HUDEP-2 (cell line): ENCODE measurements around the gene ZC3H4.
"Not testable (repeated sequence)": the region's sequence is repeated elsewhere in the genome, so short reads cannot be mapped to it uniquely, and the experiment has no call there.

Experiments used
- DNase-seq, 76 experiments: peaks; one replicate each; lab custom pipeline; 2025; ENCODE audit not compliant: unreplicated experiment in 76 of 76; lab: John Stamatoyannopoulos, UW

ZC3H4 gene

DNA sequence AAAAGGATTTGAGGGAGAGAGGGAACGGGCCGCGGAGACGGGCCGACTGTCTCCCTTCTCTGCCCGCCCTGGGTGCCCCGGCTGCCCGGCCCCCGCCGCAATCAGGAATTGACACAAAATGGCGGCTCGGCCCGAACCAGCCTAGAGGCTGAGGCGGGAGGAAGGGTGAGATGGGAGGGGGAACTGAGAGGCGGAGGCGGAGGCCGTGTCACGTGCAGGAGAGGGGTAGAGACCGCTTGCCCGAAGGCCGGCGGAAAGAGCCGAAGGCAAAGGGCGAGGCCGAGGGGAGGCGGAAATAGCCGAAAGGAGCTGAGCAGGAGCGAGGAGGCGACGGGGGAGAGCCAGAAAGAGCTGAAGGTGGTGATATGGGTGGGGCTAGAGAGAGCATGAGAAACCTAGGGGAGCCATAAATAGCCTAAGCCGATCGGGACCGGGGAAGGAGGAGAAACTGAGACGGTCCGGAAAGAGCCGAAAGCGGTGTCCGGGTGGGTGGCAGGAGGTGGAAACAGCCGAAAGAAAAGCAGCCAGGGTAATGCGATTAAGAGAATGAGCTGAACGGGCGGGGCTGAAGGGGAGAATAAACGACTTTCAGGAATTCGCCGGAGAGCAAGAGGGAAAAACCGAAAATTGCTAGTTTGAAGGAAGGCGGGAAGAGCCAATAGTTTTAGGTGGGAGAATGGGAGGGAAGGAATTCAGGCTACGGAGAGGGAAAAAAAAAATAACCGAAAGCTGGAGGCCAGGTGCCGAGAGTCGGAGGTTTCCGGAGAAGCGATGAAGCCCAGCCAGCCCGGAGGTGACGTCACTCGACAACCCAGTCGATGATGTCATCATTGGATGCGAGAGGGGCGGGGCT, at the start of gene ZC3H4:
TSS of gene ZC3H4 (minus strand) at position 780 of the 853 bp plus-strand sequence. CDS start 1,192 bp downstream, outside the sequence.
- peak; percentile 96 to 100 (median 100) for DNase-seq

DNA sequence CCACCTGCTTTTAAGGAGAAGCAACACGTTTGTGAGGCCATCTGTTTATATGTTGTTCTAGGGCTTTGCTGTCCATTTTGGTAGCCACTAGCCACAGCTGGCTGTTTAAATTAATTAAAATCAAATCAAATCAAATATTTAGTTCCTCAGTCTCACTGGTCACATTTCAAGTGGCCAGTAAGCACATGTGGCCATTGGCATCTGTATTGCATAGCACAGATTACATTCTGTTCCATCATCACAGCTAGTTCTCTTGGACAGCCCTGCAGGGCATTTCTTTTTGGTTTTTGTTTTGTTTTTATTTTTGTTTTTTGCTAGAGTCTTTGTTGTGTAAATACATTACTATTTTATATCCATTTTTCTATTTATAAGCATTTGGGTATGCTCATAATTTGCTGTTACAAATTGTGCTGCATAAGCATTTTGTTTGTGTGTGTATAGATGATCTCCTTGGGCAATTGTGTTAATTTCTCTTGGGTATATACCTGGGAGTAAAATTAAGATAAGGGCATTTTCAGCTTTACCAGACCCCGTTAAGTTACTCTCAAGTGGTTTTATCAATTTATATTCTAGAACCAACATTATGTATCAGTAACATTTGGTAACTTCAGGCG, 48.4 kb upstream of the ZC3H4 start:
- DNase-seq = no peak

DNA sequence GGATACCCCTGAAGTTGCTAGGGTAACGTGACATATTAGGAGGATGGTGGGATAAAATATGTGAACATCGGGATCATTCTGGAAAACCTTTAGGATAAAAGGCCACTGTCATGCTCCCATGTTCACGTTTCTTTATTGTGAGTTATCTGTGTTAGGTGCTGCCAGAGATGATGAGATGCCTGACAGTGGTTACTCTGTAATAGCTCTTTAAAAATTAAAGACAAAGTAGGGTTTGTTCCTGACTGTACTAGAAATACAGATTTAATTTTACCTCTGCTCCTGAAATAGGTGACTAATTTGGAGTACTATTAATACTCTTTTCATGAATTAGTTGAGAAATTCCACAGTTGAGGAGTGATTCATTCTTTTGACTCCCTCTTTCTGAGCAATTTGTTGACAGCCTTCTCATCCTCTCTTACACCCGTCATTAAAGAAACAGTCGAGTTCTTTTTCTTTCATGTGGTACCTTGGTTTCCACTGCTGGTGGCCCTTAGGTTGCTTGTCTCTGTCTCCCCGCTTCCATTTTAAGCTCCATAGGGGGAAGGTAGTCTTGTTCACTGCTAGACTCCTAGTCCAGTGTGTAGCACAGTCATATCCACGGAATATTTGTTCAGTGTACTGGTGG, 45.4 kb upstream of the ZC3H4 start:
- DNase-seq = no peak

DNA sequence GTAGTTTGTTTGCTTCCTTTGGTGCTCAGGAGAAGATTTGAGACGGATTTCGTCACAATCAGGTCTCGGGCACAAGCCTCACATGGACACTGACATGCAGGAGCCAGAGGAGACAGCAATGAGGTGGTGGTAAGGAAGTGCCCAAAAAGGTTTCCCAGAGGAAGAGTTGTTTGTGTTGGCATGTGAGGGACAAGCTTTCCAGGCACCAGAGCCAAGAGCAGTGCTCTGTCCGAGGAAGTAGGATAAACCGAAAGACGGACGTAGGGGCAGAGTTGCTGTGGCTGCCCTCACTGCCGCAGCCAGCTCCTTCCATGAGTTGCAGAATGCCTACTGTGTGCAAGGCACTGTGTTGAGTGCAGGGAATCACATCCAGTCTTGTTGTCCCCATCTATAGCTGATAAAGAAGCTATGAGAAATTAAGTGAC, 44.8 kb upstream of the ZC3H4 start:
- DNase-seq = no peak

DNA sequence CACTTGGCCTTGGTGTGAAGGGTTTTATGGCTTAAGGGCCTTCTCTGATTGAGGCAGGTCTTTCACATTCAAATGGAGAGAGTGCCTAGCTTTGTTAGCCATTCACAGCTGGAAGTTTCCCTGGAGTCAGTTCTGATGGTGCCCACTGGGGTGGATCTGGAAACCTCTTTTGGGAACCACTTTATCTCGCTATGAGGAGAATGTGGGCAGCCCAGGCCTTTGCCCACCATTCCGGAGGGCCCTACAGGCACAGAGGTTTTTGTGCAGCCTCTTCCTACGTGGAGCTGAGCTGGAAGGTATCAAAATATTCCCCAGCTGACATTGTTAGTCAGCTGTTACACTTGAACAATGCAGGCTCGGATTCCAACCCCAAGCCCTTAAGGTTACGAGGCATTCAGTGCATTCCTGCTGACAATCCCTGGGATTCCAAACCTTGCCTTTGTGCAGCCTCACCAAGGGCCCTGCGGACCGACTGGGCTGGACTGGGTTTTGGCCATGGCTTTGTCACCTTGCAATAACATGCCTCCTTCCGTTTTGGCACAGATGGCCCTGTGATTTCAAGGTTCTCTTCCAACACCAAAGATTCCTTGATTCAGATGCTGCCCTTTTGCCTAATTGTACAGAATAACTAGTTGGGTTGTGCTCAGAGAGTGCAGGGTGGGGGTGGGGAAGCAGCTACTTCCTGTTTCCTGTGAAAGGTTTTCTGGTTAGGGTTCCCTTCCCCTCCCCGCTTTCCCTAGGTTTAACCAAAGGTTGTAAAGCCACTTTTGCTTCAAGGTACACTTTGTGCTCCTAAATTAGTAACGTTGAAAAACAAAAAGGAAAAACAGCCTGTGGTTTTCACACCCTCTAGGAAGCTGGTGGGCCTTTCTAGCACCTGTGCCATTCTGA, 44.1 kb upstream of the ZC3H4 start:
- no peak for DNase-seq

DNA sequence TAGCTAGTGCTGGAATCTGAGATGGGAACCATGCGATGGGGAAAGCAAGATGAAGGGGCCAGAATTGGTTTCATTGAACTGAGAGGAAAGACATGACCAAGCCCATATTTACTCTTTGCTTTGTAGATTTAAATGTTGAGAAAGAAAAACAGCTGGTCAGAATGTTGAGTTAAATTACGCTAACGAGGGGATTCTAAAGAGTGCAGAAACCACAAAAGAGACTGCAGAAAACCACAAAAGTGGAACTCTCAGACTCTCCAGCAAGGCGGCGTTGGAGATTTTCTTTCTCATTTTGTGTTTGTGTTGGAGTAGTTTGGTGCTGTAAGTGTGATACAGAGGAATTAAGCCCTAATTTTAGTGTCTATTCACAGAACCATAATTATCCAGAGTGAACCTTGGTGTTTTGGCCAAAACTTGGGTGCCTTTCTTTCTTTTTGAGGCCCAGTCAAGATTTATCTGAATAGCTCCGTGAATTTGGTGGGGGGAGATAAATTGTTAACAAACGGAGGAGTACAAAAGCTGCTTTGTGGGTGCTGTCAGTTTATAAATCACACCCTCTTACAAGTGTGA, 43.4 kb upstream of the ZC3H4 start:
- DNase-seq = no peak

DNA sequence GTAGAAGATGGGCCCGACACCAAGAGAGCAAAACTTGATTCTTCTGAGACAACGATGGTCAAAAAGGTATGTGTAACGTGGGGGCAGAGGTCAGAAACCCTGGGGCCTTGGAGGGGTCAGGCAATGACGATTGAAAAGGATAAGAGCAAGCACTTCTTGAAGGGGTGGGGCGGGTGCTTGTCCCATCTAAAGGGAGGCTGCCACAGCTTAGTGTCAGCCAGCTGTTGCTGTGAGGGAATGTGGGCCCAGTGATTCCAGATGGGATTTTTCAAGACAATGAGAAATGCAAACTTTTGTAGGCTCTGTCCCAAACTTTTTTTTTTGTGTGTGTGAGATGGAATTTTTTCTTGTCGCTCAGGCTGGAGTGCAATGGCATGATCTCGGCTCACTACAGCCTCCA, 41.6 kb upstream of the ZC3H4 start:
- no peak for DNase-seq

DNA sequence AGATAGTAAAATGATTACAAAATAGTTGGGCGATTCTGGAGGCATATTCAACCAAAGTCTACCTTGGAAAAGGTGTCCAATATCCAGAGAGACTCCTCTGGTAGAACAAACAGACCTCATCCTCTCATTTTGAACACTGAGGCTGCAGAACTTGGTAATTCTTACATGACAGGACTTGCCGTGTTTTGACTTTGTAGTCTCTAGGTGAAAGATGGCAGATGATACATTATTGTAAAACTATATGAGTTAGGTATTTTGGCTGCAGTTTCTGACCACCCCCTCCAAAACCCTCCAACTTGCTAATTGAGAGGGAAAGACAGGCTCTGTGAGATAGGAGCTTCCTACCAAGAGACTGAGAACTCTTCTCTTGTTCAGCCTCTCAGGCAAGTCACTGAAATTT, 39.7 kb upstream of the ZC3H4 start:
- no peak for DNase-seq

DNA sequence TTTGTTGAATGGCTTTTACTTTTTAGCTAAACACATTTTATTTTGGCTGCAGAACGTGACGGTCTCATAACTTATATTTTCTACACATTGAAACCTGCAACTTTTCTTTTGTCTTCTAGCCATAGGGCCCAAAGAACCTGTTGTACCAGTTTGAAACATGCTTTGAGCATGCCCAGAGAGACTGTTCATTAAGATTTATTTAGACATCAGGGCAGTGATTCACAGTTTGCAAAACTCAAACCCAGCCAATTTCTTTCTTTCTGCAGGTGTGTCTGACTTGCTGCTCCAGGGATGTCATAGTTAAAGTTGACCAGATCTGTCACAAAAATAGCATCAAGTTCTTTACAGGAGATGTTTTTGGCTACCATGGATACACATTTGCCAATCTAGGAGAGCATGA, 39.1 kb upstream of the ZC3H4 start:
- no peak for DNase-seq

DNA sequence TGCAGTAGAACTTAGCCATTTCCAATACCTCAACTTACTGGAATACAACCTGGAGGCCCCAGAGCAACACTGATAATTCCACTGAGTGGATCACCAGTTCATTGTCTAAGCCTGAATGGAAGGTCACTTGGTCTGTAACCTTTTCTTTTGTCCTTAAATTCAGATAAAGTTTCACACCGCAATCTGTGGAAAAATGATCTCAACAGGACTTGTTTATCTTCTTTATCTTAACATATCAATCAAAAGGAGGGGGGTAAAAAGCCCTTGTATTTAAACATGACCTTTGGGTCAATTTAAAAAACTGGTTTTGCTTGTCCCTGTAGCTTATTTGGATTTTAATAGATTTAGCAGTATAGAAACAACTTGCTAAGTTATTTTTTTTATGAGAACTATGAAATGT, 38.6 kb upstream of the ZC3H4 start:
- DNase-seq = no peak

DNA sequence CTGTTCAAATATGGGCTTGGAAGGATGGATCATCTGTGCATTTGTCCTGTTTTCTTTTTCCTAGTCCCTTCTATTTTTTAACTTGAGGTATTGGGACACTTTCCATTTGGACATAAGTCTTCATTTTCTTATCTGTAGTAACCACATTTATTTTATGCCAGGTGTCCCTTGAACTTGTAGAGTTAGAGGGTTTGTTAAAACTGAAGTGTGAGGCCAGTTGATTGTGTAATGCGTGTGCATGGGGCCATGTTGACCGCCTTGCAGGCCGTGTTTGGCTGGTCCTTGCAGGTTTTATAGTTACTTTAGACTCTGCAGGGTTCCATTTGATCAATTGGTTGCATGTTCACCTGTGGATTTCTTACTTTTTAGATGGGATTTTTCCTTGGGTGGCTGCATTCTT, 38.1 kb upstream of the ZC3H4 start:
- peak in 9 of 76 experiments; percentile 7 to 38 (median 26) for DNase-seq

DNA sequence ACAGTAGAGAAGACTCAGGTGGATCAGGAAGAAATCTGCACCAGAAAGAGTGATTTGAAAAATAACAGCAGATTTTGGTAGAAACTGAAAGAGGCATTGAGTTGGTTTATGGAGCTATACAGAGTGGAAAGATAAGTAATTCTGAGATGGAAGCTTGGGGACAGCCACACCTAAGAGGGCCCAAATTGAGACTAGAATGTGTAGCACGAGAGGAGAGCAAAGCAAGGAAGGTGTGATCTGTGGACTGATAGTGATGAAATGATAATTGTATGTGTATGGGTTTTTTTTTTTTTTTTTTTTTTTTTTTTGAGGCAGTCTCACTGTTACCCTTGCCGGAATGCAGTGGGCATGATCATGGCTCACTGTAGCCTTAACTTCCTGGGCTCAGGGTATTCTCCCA, 33.3 kb upstream of the ZC3H4 start:
- no peak for DNase-seq

DNA sequence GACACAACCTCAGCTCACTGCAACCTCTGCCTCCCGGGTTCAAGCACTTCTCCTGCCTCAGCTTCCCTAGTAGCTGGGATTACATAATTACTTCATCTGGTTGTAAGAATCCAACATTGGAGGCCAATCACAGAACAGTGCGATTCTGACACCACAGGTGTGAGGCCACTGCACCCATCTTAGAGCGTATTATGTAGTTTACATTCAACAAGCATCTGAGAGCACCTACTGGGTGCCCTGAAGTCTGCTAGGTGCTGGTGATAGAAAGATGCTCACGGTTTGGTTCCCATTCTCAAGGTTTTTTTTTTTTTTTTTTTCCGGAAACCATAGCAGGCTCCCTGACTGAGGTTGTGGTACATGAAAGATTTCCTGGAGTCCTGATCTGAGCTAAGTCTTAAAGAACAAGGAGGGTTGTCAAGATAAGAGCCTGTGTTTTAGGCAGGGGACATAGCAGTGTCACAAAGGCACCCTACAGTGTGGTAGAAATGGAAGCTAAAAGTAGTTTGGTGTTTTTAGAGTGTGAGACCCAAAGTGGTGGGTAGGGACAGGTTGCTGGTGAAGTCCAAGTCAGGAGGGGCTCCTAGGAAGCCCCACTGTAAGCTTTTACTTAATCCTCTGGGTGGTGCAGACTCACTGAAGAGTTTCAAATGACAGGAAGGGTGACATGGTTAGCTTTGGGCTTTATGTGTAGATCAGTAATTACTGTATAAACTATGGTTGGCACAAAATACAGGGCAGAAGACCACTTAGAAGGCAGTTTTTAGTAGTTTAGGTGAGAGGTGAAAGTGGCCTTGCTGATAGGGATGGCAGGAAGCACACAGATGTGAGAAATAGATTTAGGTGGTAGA, 32.3 kb upstream of the ZC3H4 start:
- no peak for DNase-seq

DNA sequence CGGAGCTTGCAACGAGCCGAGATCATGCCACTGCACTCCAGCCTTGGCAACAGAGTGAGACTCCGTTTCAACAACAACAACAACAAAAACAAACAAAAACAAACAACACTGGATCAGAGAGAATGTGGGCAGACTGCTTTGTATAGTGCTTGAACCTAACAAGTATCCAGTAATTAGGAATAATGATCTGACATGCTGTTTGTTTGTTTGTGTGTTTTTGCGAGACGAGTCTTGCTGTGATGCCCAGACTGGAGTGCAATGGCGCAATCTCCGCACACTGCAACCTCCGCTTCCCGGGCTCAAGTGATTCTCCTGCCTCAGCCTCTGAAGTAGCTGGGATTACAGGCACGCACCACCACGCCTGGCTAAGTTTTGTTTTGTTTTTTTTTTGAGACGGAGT, 31.1 kb upstream of the ZC3H4 start:
- DNase-seq = no peak

DNA sequence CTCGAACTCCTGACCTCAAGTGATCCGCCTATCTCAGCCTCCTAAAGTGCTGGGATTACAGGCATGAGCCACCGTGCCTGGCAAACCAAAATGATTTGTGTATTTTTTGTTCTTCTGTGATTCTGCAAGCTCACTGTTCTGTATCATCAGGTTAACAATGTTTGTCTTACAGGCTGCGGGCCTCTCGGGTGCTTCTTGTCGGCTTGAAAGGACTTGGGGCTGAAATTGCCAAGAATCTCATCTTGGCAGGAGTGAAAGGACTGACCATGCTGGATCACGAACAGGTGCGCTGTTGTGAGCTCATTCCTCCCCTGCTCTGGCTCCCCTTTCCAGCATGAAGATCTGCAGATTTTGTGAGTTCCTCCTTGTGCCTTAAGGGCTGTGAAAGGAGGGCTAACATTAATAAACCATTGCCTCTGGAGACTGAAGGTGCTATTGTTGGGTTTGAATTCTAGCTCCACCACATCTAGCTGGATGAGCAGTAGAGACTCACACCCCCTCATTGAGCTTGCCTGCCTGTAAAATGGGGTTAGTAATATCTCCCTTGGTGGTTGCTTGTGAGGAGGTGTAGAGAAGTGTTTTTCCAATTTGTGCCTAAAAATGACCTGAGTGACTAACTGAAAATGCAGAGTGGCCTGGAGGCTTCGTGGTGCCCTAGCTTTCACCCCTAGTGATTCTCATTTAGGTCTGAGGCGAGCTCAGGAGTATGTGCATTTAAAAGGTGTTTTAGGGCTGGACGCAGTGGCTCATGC, 29.9 kb upstream of the ZC3H4 start:
- DNase-seq = no peak

DNA sequence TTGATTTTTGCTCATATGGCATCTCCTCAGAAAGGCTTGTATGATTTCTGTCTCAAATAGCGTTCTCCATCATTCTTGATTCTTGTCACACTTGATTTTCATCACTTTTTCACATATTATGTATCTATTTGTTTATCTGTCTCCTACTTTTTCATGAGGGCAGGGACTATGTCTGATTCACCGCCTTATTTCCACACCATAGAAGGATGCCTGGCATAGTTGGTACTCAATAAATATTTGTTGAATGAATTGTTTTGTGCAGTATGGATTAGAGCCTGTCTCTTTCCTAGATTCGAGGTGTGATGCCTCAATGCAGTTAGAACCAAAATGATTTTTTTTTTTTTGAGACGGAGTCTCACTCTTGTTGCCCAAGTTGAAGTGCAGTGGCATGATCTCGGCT, 29.2 kb upstream of the ZC3H4 start:
- no peak for DNase-seq

DNA sequence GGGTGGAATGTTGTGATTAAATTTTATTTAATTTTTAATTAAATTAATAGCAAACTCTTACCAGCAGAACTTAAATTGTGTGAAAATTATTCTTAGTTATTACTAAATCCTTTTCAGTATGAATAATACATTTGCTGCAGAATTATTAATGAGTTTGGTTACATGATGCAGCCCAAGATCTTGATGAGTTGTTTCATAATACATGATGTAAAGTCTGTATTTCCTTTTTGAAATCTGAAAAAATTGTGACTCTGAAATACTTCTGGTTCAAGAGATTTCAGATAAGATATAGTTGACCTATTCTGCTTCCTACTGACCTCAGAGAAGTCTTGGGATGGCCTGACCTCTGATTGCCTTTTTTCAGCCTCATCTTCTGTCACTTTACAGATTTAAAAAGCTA, 28.1 kb upstream of the ZC3H4 start:
- DNase-seq = no peak

DNA sequence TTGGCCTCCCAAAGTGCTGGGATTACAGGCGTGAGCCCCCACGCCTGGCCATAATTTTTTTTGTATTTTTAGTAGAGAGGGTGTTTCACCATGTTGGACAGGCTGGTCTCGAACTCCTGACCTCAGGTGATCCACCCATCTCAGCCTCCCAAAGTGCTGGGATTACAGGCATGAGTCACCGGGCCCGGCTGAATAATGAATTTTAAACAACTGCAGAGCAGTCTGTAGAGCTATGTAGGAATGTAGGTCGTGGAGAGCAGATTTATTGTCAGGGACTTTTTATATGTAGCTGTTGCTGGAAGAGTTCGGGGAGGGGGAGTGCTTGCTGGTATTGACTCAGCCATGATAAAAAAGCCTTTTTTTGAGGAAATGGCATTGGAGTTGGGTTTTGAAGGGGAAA, 27.7 kb upstream of the ZC3H4 start:
- DNase-seq = not testable (repeated sequence)

DNA sequence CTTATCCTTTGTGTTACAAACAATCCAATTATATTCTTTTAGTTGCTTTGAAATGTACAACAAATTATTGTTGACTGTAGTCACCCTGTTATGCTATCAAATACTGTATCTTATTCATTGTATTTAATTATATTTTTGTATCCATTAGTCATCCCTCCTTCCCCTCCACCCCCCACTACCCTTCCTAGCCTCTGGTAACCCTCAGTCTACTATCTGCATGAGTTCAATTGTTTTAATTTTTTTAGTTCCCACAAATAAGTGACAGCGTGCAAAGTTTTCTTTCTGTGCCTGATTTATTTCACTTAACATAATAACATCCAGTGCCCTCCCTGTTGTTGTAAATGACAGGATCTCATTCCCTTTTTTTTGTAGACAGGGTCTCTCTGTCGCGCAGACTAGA, 21.6 kb upstream of the ZC3H4 start:
- no peak for DNase-seq
